GM12872 (cell line): Measurements from ENCODE around the gene WASF2.

Experiments
- TF ChIP-seq, protein P1 (sequence below): IDR thresholded peaks from 3 replicates; pipeline ENCODE4 v1.5.1; 2011; ENCODE audit warnings: low read depth, mild to moderate bottlenecking, low read length, moderate library complexity; ENCODE audit not compliant: insufficient read depth

The WASF2 gene

GRCh38 chr1:27380766-27381733, 108.9 kb downstream of the WASF2 start:
- TF ChIP-seq, protein P1, sequence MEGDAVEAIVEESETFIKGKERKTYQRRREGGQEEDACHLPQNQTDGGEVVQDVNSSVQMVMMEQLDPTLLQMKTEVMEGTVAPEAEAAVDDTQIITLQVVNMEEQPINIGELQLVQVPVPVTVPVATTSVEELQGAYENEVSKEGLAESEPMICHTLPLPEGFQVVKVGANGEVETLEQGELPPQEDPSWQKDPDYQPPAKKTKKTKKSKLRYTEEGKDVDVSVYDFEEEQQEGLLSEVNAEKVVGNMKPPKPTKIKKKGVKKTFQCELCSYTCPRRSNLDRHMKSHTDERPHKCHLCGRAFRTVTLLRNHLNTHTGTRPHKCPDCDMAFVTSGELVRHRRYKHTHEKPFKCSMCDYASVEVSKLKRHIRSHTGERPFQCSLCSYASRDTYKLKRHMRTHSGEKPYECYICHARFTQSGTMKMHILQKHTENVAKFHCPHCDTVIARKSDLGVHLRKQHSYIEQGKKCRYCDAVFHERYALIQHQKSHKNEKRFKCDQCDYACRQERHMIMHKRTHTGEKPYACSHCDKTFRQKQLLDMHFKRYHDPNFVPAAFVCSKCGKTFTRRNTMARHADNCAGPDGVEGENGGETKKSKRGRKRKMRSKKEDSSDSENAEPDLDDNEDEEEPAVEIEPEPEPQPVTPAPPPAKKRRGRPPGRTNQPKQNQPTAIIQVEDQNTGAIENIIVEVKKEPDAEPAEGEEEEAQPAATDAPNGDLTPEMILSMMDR: no peak

- TF ChIP-seq, protein P1: no peak
These were observed 109.7 kb downstream of the WASF2 start for GRCh38 chr1:27380224-27380623.

DNA sequence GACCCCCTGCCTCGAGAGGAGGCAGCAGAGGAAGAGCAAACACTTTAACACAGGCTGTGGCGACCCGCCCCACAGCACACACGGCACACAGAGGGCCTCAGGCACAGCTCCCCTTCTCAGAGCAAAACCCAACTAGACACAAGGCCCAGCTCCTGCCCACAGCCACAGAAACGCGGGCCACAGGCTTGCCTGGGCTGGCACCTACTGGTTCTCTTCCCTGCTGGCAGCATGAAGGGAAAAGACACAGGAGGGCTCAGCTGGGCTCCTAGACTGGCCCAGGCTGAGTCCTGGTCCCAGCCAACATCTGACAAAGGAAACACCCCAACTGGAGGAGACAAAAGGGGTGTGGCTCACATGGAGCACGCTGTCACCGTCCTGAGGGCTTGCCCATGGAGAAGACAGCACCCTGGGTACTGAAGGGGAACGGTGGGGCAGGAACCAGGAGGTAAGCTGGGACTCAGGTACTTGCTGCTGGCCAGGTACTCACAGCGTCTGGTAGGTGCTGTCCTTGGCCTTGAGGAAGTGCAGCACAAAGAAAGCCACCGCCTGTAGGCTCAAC, 110.3 kb downstream of the WASF2 start:
- TF ChIP-seq, protein P1: no peak

DNA sequence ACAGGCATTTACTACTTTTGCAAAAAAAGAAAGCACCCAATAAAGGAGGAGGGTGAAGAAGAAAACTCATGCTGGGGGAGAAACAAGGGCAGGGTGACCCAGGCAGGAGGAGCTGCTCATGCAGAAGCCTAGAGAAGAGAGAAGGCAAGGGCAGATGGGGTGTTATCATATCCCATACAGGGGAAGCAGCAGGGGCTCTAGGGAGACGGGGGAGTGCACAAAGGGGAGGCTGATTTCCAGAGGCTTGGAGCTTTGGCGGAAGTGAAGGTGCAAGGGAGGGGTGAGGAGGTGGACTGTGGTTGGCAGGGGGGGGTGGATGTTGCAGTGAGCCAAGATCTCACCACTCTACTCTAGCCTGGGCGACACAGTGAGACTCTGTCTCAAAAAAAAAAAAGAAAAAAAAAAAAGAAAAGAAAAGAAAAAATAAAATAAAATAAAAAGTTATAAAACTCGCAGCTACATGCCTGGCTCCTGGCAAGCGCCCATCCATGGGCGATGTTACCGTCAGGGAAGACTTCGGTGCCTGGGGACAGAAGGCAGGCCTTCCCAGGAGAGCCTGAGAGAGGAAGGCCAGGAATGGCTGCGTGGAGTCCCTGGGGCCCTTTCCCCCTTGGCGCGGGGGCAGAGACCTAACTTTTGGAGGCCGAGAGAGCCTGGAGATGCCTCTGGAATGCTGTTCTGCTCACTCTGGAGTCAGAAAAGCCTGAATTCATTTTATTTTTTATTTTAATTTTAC, 112.0 kb downstream of the WASF2 start:
- TF ChIP-seq, protein P1: no peak

- TF ChIP-seq, protein P1: no peak
These were observed 115.4 kb downstream of the WASF2 start, which contains the start of gene FCN3 for GRCh38 chr1:27374362-27375086. FCN3 (minus strand) TSS chr1:27374824; CDS start chr1:27374818, 6 bp downstream.

GRCh38 chr1:27372808-27373690, 116.9 kb downstream of the WASF2 start:
- TF ChIP-seq, protein P1: peak; percentile 43; the same call in 2 of the 3 replicates
